ENCODE results near the gene CHCHD6.
"Not testable (repeated sequence)": the region's sequence is repeated elsewhere in the genome, so short reads cannot be mapped to it uniquely, and the experiment has no call there.

Gene CHCHD6

DNA sequence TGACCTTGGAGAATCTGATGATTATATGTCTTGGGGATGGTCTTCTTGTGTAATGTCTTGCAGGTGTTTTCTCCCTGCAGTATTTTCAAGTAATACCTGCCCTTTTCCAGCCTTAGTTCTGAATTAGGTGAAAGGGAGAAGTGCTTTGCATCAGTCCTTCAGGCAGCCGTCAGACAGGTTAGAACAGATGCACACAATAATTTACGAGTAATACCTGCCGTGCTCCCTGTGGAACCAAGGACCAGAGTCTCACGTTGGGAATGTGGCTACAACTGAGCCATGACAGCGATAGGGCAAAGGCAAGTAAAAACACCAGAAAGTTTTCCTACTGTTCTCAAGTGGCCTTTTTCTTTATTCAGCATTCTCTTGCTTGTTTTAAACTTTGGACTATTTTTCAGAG lies 69.1 kb downstream of the CHCHD6 start:
- DNase-seq, result no peak

GRCh38 chr3:126773783-126774182 lies 69.7 kb downstream of the CHCHD6 start:
- no peak for DNase-seq

GRCh38 chr3:126777366-126777765 lies 73.3 kb downstream of the CHCHD6 start:
- no peak for DNase-seq

GRCh38 chr3:126780666-126781065 lies 76.6 kb downstream of the CHCHD6 start:
- DNase-seq, result no peak

- no peak for DNase-seq
These were observed 77.4 kb downstream of the CHCHD6 start for GRCh38 chr3:126781406-126781805.

GRCh38 chr3:126781889-126782491 lies 78.0 kb downstream of the CHCHD6 start:
- DNase-seq, result no peak

GRCh38 chr3:126782536-126782935 lies 78.5 kb downstream of the CHCHD6 start:
- no peak for DNase-seq

DNA sequence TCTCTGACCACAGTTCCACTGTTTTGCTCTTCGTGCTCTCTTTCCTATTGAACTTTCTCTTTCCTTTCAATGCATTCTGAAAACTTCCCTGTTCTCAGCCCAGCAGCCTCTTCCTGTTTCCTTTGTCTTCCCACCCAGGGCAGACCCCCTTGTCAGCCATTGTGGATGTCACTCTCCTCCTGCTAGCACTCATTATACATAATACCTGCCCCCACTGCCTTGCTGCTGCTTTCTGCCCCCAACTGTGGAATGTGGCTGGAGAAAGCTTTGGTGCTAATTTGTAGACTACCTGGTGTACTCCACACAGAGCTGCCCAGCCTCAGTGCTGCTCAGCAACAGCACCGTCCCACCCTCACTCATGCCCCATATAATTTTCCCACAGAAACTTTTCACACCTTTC lies 80.2 kb downstream of the CHCHD6 start:
- DNase-seq, result no peak

DNA sequence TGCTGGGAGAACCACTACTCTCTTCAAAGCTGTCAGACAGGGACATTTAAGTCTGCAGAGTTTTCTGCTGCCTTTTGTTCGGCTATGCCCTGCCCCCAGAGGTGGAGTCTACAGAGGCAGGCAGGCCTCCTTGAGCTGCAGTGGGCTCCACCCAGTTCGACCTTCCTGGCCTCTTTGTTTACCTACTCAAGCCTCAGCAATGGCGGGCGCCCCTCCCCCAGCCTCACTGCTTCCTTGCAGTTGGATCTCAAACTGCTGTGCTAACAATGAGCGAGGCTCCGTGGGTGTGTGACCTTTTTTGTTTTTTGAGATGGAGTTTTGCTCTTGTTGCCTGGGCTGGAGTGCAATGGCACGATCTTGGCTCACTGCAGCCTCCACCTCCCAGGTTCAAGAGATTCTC lies 87.3 kb downstream of the CHCHD6 start:
- DNase-seq, result not testable (repeated sequence)

- DNase-seq, result no peak
These were observed 89.0 kb downstream of the CHCHD6 start for GRCh38 chr3:126792998-126793397.

GRCh38 chr3:126797563-126797962 lies 93.5 kb downstream of the CHCHD6 start:
- DNase-seq, result no peak

- DNase-seq, result no peak
These were observed 94.5 kb downstream of the CHCHD6 start for GRCh38 chr3:126798521-126798920.

DNA sequence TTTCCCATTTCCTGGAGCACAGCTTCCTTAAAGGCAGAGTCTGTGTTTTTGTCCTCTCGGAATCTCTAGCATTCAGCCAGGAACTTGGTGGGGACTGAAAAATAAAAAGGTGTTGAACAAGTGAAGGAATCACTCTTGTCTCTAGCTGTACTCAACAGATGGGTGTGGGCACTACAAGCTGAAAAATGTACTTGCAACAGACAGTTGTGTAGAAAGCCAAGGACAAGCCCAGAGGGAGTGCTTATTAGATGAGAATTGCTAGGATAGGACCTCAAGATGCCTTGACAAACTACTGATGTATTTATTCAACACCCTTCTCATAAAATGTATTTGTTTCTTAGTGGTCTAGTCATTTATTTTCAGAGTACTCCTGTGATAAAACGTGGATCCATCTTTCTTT lies 95.1 kb downstream of the CHCHD6 start:
- no peak for DNase-seq

DNA sequence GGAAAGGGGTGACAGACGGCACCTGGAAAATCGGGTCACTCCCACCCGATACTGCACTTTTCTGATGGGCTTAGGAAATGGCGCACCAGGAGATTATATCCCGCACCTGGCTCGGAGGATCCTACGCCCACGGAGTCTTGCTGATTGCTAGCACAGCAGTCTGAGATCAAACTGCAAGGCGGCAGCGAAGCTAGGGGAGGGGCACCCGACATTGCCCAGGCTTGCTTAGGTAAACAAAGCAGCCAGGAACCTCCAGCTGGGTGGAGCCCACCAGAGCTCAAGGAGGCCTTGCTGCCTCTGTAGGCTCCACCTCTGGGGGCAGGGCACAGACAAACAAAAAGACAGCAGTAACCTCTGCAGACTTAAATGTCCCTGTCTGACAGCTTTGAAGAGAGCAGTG lies 97.3 kb downstream of the CHCHD6 start:
- DNase-seq, result not testable (repeated sequence)

- no peak for DNase-seq
These were observed 103.8 kb downstream of the CHCHD6 start for GRCh38 chr3:126807795-126808194.

DNA sequence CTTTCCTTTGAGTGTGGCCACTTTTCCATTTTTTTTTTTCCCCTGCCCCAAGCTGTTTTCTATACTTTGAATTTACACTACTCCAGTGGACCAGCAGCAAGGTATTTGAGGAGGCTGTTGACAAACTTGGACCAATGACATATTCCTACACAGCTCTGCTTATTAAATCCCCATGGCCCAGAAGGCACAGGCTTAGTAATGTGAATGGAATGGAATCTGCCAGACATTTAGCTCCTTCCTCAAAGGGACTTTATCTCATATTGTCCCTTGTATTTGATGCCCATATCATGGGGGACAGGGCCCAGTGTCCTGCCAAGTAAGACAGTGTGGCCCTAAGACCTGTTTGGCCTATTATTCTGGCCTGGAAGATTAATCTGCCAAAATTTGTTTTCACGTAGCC lies 107.5 kb downstream of the CHCHD6 start:
- DNase-seq, result no peak

DNA sequence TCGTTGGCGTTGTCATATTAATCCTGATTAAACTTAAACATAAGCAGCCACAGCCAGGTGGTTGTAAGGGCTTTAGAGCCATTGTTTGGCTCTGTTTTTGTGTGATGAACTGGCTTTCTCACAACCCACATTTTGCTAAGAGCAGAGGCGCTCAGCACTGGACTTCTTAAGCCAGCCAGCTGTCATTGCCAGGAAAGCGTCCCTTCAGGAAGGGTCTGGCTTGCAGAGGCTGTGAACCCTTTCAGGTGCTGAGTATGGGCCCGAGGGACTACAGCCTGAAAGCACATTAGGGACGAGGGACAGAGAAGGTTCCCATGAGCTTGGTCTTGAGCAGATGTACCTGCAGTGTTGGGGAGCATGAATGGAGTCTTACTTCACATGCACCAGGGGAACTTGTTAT lies 112.3 kb downstream of the CHCHD6 start:
- no peak for DNase-seq

DNA sequence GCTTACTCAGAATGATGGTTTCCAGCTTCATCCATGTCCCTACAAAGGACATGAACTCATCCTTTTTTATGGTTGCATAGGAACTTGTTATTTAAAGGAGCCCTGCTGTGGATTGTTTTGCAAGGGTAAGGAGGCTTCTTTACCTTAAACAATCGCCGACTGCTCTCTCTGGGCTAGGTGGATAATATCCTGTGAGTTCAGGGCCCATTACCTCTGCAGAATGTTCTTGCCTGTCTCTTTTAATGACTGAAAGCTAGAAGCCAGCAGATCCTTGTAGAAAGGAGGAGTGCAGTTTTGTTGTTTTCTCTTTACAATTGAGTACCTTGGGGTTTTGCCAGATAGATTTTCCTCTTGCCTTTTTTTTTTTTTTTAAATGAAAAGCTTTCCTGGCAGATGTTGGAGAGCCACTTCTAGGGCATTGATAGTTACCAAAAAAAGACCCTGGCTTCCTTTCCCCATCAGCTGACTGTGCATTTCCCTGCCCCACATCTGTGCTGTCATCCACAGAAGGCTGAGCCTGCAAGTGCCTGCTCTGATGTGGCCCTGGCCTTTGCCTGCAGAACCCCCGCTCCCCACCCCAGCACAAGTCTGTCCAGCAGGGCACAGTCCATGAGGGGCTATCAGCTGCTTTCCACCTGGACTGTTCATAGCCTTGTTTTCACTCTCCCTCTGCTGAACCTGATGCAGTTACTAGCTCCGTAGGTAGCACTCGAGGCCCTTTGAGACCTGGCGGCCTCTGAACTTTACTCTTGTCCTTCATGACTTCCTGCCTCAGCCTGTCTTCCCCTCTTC lies 113.1 kb downstream of the CHCHD6 start:
- no peak for DNase-seq

DNA sequence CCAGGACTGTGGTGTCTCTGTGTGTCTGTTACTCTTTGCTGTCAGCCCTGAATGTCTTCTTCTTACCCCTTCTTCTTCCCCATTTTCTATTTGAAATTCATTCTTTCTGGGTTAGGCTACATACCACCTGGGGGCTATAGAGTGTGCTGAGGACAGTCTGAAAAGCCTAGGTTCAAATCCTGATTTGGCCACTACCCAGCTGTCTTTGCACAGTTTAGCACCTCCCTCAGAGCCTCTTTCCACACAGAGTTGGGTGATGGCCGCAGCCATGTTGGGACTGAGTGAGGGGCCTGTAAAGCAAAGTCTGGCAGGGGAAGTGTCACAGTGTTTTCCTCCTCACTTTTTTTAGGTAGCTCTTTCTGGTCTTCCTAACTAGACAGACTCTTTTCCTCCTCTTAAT lies 113.7 kb downstream of the CHCHD6 start:
- DNase-seq, result no peak

DNA sequence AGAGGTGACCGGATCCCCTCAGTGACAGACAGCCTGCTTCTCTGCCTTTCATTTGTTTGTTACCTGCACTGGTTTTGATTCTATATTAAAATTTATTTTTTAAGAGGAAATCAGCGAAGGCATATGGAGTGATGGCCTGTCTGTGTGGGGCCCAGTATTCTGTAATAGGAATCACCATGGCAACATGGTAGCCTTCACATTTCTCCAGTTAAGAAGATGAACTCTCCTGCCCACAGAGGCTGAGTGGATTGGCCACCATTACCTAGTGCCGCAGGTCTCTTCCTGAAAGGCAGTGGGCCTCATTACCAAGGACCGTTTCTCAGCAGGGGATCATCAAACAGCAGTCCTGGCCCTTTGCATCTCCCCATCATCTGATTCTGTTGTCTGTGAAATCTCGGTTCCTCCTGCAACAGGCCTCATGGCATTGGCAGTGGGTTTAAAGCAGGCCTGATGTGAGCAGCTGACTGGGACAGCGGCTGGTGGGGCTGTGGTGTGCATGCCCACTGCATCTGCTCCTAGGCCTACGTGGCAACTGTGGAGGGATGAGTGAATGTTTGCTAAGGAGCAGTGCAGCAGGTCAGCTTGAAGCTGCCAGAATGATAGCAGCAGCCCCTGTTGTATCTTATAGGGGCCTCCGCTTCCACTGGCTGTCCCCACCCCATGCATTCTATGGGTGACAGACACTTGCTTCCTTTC lies 114.5 kb downstream of the CHCHD6 start:
- DNase-seq, result no peak

GRCh38 chr3:126826693-126827092 lies 122.7 kb downstream of the CHCHD6 start:
- DNase-seq, result no peak

GRCh38 chr3:126827121-126827520 lies 123.1 kb downstream of the CHCHD6 start:
- no peak for DNase-seq

- DNase-seq, result no peak
These were observed 124.3 kb downstream of the CHCHD6 start for GRCh38 chr3:126828306-126828705.

DNA sequence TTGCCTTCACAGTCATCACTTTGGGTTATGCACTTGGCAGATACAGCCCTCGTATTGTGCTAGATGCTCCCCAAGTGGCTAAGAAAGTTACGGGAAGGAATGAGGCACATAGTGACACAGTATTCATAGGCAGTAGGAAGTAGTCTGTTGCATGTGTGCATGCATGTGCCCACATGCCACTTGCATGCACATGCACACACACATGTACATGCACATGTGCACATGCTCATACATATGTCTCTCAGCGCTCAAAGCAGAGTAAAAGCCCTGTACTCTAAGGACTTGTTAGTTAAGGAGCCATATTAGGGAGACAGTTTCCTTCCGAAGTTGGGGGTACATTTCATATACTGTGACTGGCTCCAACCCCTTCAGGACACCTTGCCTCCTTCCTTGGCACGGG lies 128.9 kb downstream of the CHCHD6 start:
- DNase-seq, result no peak

All from inflammatory macrophage treated with lipopolysaccharide for 4 hours (primary cell).